K562 (cell line): ENCODE measurements around the gene EMID1. TPM values are rescaled to one million over a fixed set of nuclear protein-coding genes. Genes with fewer than 3 reads are reported as not detected.

ENCODE experiments used
- ATAC-seq: fragments of 200-7000 bp; cut with Tn5 transposase; 3 replicates; pipeline ENCODE4 v1.9.1; 2020; ENCODE audit warnings: moderate library complexity
- BruUV-seq: library from RNA; stranded (reverse); fragments of 400-500 nt; replicated peaks from 2 replicates; lab custom pipeline; 2021; lab: Mats Ljungman, UMichigan
- CTCF ChIA-PET: fragments of 300-600 bp; formaldehyde crosslinking; extraction: SDS; loops from one replicate; lab custom pipeline; 2021; ENCODE audit warnings: low intra/inter-chr PET ratio; lab: Yijun Ruan, JAX
- POLR2A ChIA-PET: fragments of 300-600, 350-650 bp; sonication (Branson Sonifier 250); formaldehyde crosslinking; extraction: SDS; loops from one replicate; lab custom pipeline; 2021; ENCODE audit warnings: antibody characterized with exemption, inconsistent platforms; lab: Yijun Ruan, JAX
- DNase-seq, 4 experiments: peaks; one replicate each; pipeline versions ENCODE4 v3.0.0 to v3.0.0-alpha.2; 2011 to 2018; ENCODE audit warnings: low spot score in 3 of 4, mixed read lengths in 3 of 4; ENCODE audit errors: extremely low read depth in 1 of 4
- FAIRE-seq: peaks from 2 replicates; lab custom pipeline; 2011; peaks lifted over from hg19 to GRCh38; lab: Jason Lieb, UNC
- H2AFZ ChIP-seq: 2 replicates; pipeline ENCODE4 v1.6.0; 2011; ENCODE audit warnings: low read depth, low read length, control low read depth, inconsistent platforms
- H3K27ac ChIP-seq: fragments of 200-600 bp; 3 replicates; pipeline ENCODE4 v1.8.0; 2011; ENCODE audit warnings: low read depth, mild to moderate bottlenecking, control low read depth, inconsistent platforms, low read length, moderate library complexity, mixed read lengths; ENCODE audit errors: extremely low read depth
- H3K27me3 ChIP-seq, 2 experiments: fragments of 300-600 bp in 1 of 2; 2 replicates in 1 of 2; 3 replicates in 1 of 2; pipeline versions ENCODE4 v1.6.0 to v1.8.0; 2011; ENCODE audit warnings: inconsistent platforms in 2 of 2, low read length in 2 of 2, mild to moderate bottlenecking in 1 of 2, mixed read lengths in 1 of 2, moderate library complexity in 1 of 2; ENCODE audit not compliant: control insufficient read depth in 2 of 2, insufficient read depth in 2 of 2
- H3K36me3 ChIP-seq: fragments of 300-600 bp; 3 replicates; pipeline ENCODE4 v1.8.0; 2011; ENCODE audit warnings: mild to moderate bottlenecking, low read length, inconsistent platforms; ENCODE audit not compliant: control insufficient read depth, insufficient read depth
- H3K4me1 ChIP-seq, 2 experiments: fragments of 200-600 bp in 1 of 2; replicated peaks in 1 of 2; 2 replicates in 1 of 2; 3 replicates in 1 of 2; pipeline versions ENCODE4 v1.5.1 to v1.8.0; 2011; ENCODE audit warnings: inconsistent platforms in 2 of 2, low read length in 2 of 2, mild to moderate bottlenecking in 1 of 2, mixed read lengths in 1 of 2, moderate library complexity in 1 of 2; ENCODE audit not compliant: control insufficient read depth in 2 of 2, insufficient read depth in 2 of 2
- H3K4me2 ChIP-seq: 2 replicates; pipeline ENCODE4 v1.6.1; 2011; ENCODE audit warnings: low read length, control low read depth, inconsistent platforms, mixed read lengths; ENCODE audit not compliant: insufficient read depth
- H3K4me3 ChIP-seq: fragments of 200-600 bp; sonication (generic), shearing (Covaris generic); 2 replicates; pipeline ENCODE4 v1.5.1; 2016; ENCODE audit warnings: control low read depth, inconsistent platforms
- H3K79me2 ChIP-seq: fragments of 200-600 bp; 3 replicates; pipeline ENCODE4 v1.8.0; 2011; ENCODE audit warnings: low read length, inconsistent platforms; ENCODE audit not compliant: control insufficient read depth, insufficient read depth
- H3K9ac ChIP-seq, 2 experiments: 2 replicates each; pipeline versions ENCODE4 v1.6.0 to v1.6.1; 2011; ENCODE audit warnings: low read depth in 2 of 2, low read length in 2 of 2, control low read depth in 1 of 2, inconsistent platforms in 1 of 2, mild to moderate bottlenecking in 1 of 2, mixed read lengths in 1 of 2; ENCODE audit not compliant: insufficient read depth in 1 of 2
- H3K9me1 ChIP-seq: one replicate; pipeline ENCODE4 v1.6.0; 2011; ENCODE audit warnings: inconsistent platforms, mild to moderate bottlenecking, low read length, moderate library complexity; ENCODE audit not compliant: control insufficient read depth, insufficient read depth
- H3K9me3 ChIP-seq: replicated peaks from 2 replicates; pipeline ENCODE4 v1.5.1; 2011; ENCODE audit warnings: low read depth, low read length, inconsistent platforms; ENCODE audit not compliant: control insufficient read depth, insufficient read depth
- H4K20me1 ChIP-seq: replicated peaks from 2 replicates; pipeline ENCODE4 v1.6.1; 2011; ENCODE audit warnings: low read length, inconsistent platforms, mixed read lengths; ENCODE audit not compliant: control insufficient read depth, insufficient read depth
- BCOR ChIP-seq: fragments of 450-650 bp; IDR thresholded peaks from 2 replicates; pipeline ENCODE4 v1.6.1; 2016
- CXXC5 ChIP-seq: fragments of 250-450 bp; sonication (Bioruptor Pico); IDR thresholded peaks from 2 replicates; pipeline ENCODE4 v1.8.0; 2022; ENCODE audit warnings: inconsistent platforms, mild to moderate bottlenecking, moderate library complexity
- ESRRA ChIP-seq: fragments of 450-650 bp; IDR thresholded peaks from 2 replicates; pipeline ENCODE4 v1.6.1; 2014; ENCODE audit warnings: low read depth, mild to moderate bottlenecking, moderate library complexity, borderline replicate concordance
- KDM1A ChIP-seq, 2 experiments: fragments of 450-650 bp; IDR thresholded peaks; 2 replicates each; pipeline ENCODE4 v1.6.1; 2016; ENCODE audit warnings: mild to moderate bottlenecking in 2 of 2
- MEIS2 ChIP-seq: fragments of 450-650 bp; IDR thresholded peaks from 2 replicates; pipeline ENCODE4 v1.6.1; 2014; ENCODE audit warnings: mild to moderate bottlenecking; ENCODE audit not compliant: partially characterized antibody
- MLX ChIP-seq, 2 experiments: fragments of 450-650 bp in 1 of 2; sonication (generic) in 1 of 2; formaldehyde crosslinking; conservative IDR thresholded peaks; 2 replicates each; pipeline versions ENCODE4 v1.4.0 to v1.8.1; 2020 to 2022; ENCODE audit warnings: mild to moderate bottlenecking in 1 of 2, missing genetic modification reagents in 1 of 2
- RBM25 ChIP-seq: fragments of 200-400 bp; formaldehyde crosslinking; IDR thresholded peaks from 2 replicates; pipeline ENCODE4 v1.6.1; 2018; ENCODE audit warnings: low read length, low read depth, moderate library complexity; ENCODE audit not compliant: severe bottlenecking
- SRSF1 ChIP-seq: fragments of 200-400 bp; formaldehyde crosslinking; IDR thresholded peaks from 2 replicates; pipeline ENCODE4 v1.6.1; 2017; ENCODE audit warnings: mild to moderate bottlenecking, low read depth, low read length, moderate library complexity
- WGBS: fragments of 100-300 bp; shearing (Covaris generic); methylation state at CpG from one replicate; pipeline ENCODE4 v1.1.6; 2016; ENCODE audit warnings: low coverage, mixed read lengths; ENCODE audit not compliant: insufficient coverage; ENCODE audit errors: missing lambda C conversion rate; 5-methylcytosine and 5-hydroxymethylcytosine counted together
- in situ Hi-C: fragments of 300-500 bp; cut with MboI; formaldehyde crosslinking; loops from 4 replicates; pipeline ENCODE4 v1.15.0; 2018; ENCODE audit warnings: inconsistent platforms, mixed read lengths
- intact Hi-C: fragments of 100-400 bp; cut with micrococcal nuclease; formaldehyde crosslinking; loops from 2 replicates; pipeline ENCODE4 v1.14.2; 2022
- polyA plus RNA-seq, 8 experiments: library from polyadenylated mRNA; depleted of rRNA in 4 of 8; stranded (reverse) in 5 of 8; unstranded in 3 of 8; fragments of >200 nt; fragmentation: Nextera tagmentation in 2 of 8; fragmentation: Illumina TruSeq in 1 of 8; extraction: Ambion mirVana in 2 of 8; extraction: Trizol in 1 of 8; gene quantifications; 2 replicates each; pipeline versions ENCODE4 v1.2.1 to v1.2.3, GENCODE V29; 2011 to 2014; ENCODE audit warnings: inconsistent platforms in 1 of 8, missing spikeins in 1 of 8
- total RNA-seq, 7 experiments: library from RNA; depleted of rRNA in 6 of 7; stranded (reverse); fragments of >200 nt in 6 of 7; fragmentation: Illumina TruSeq in 2 of 7; extraction: Trizol in 2 of 7; gene quantifications; 2 replicates each; pipeline versions ENCODE4 v1.2.1 to v1.2.3, GENCODE V29; 2011 to 2021; ENCODE audit warnings: low replicate concordance in 1 of 7

EMID1 gene
- total and polyA plus RNA-seq, 9 of the 15 experiments (the other 6 are each of a cell fraction or from before 2014, with no cell fraction given): 0.15 to 7.2 (median 2.7) TPM

DNA sequence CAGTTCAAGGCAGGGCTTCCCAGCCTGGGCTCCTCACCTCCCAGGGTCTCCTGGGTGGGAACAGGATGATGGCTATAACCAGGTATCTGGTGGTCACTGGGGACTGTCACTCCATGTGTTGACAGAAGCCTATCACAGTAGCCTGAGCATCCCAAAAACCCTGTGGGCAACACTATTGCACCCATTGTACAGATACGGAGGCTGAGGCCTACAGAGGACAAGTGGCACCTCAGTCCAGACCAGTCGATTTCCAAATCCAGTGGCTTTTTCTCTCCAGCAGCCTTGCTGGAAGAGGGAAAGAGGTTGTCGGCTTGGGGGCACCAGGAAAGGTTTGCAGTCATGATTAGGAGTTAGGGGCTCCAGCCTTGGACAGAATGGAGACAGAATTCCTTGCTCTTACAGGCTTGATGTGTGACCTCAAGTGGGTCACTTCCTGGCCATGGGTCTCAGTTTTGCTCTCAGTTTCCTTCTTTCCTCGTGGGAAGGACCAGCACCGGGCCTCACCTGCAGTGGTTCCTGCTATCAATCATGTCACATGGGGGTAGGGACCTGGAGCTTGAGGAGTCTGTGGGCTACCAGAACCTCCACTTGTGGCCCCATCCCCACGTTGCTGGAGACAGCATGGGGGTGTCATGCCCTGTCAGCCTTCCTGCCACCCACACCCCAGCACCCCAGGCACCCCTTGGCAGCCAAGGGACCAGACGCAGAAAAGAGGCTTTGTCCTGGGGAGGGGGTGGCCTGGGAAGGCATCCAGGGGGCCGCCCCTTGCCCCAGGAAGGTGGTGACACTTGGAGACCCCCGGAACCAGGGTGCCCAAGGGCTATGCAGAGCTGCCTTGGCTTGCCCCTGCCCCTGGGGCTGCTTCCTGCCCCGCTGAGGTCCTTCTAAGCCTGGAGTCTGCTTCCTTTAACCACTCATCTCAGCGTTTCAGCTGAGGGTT, 2.1 kb downstream of the EMID1 start:
- Histone ChIP-seq H3K9me1 (no peaks in the 10 kb centered on the region), H3K4me3 (no peak overlapping the region), H3K27ac (no peak overlapping the region), H3K9me3 (no peaks in the 10 kb centered on the region), H3K4me1 (peaks cover 25 to 39% of the 10 kb centered on the region in 2 experiments), H3K9ac (peak overlapping the region in 1 of 2 experiments; percentile 14; a peak in 2 of 4 replicates), H3K79me2 (peaks cover 16% of the 10 kb centered on the region; the same call in 2 of the 3 replicates), H3K36me3 (no peaks in the 10 kb centered on the region), H2AFZ (no peak overlapping the region), H4K20me1 (no peaks in the 10 kb centered on the region), H3K27me3 (no peaks in the 10 kb centered on the region), H3K4me2 (no peak overlapping the region)
- WGBS: 64% methylated on average over 8 of the region's 11 CpGs
- intact Hi-C loops: no loop called here
- FAIRE-seq (no peak), DNase-seq (no peak), ATAC-seq (no peak)
- in situ Hi-C loops: no loop called here
- BruUV-seq: no TSS peak
- TF ChIP-seq ESRRA (0 out of 2 replicates have a peak, but pooled peaks have one; percentile 26), KDM1A (IDR thresholded peaks at IDR 0.05) (peak; percentile 67 to 80), SRSF1 (no peak), RBM25 (peak; percentile 89), MEIS2 (peak; percentile 29), MLX (CRISPR knock-in tag; conservative IDR thresholded peaks at IDR 0.05) (no peak), BCOR (peak; percentile 87), CXXC5 (CRISPR knock-in tag) (no peak)
- ChIA-PET CTCF (no interaction called here), POLR2A (interaction anchor here (1.2 kb wide), 1 partner anchor 65 kb away, joined by 3 read pairs; no protein-coding TSS in a partner anchor)
